Activated CD4-positive, alpha-beta T cell treated with anti-CD3 and anti-CD28 coated beads for 1 hour (primary cell): ENCODE results near the gene PTPRO.

Experiments
- DNase-seq: peaks from one replicate; pipeline ENCODE4 v3.0.0-alpha.2; 2020

PTPRO gene

GRCh38 chr12:15530361-15530760 is 208.1 kb downstream of the PTPRO start:
- no peak for DNase-seq

GRCh38 chr12:15532364-15532977 is 210.2 kb downstream of the PTPRO start:
- peak; percentile 30 for DNase-seq

- DNase-seq, result no peak
Measured at GRCh38 chr12:15534322-15534721, 212.0 kb downstream of the PTPRO start.

- DNase-seq, result no peak
Measured at GRCh38 chr12:15534874-15535273, 212.6 kb downstream of the PTPRO start.

GRCh38 chr12:15535352-15535781 is 213.1 kb downstream of the PTPRO start:
- DNase-seq, result no peak

GRCh38 chr12:15536446-15536845 is 214.1 kb downstream of the PTPRO start:
- DNase-seq, result no peak

- no peak for DNase-seq
Measured at GRCh38 chr12:15538881-15539280, 216.6 kb downstream of the PTPRO start.

- no peak for DNase-seq
Measured at GRCh38 chr12:15540005-15540404, 217.7 kb downstream of the PTPRO start.

GRCh38 chr12:15540469-15540872 is 218.2 kb downstream of the PTPRO start:
- no peak for DNase-seq

GRCh38 chr12:15541996-15542631 is 219.8 kb downstream of the PTPRO start:
- DNase-seq, result no peak

GRCh38 chr12:15543347-15543746 is 221.0 kb downstream of the PTPRO start:
- no peak for DNase-seq

- no peak for DNase-seq
Measured at GRCh38 chr12:15544589-15544988, 222.3 kb downstream of the PTPRO start.

GRCh38 chr12:15545334-15545733 is 223.0 kb downstream of the PTPRO start:
- no peak for DNase-seq

- no peak for DNase-seq
Measured at GRCh38 chr12:15546102-15546701, 223.9 kb downstream of the PTPRO start.

GRCh38 chr12:15547063-15547462 is 224.8 kb downstream of the PTPRO start:
- DNase-seq, result no peak

- DNase-seq, result no peak
Measured at GRCh38 chr12:15547691-15548090, 225.4 kb downstream of the PTPRO start.

GRCh38 chr12:15550793-15551192 is 228.5 kb downstream of the PTPRO start:
- DNase-seq, result no peak

- no peak for DNase-seq
Measured at GRCh38 chr12:15555446-15555845, 233.1 kb downstream of the PTPRO start.

- no peak for DNase-seq
Measured at GRCh38 chr12:15556411-15557102, 234.2 kb downstream of the PTPRO start.

- no peak for DNase-seq
Measured at GRCh38 chr12:15558915-15559528, 236.7 kb downstream of the PTPRO start.

GRCh38 chr12:15561396-15561795 is 239.1 kb downstream of the PTPRO start:
- DNase-seq, result no peak

GRCh38 chr12:15562263-15562662 is 240.0 kb downstream of the PTPRO start:
- no peak for DNase-seq

- no peak for DNase-seq
Measured at GRCh38 chr12:15563663-15564062, 241.4 kb downstream of the PTPRO start.
